GM21737 (cell line): Measurements from ENCODE around the gene PABPC1L.

Experiments
- ATAC-seq: cut with Tn5 transposase; IDR thresholded peaks from one replicate; pipeline ENCODE4 v1.9.1; 2021; ENCODE audit warnings: mild to moderate bottlenecking, moderate library complexity; ENCODE audit not compliant: unreplicated experiment

Gene PABPC1L

DNA sequence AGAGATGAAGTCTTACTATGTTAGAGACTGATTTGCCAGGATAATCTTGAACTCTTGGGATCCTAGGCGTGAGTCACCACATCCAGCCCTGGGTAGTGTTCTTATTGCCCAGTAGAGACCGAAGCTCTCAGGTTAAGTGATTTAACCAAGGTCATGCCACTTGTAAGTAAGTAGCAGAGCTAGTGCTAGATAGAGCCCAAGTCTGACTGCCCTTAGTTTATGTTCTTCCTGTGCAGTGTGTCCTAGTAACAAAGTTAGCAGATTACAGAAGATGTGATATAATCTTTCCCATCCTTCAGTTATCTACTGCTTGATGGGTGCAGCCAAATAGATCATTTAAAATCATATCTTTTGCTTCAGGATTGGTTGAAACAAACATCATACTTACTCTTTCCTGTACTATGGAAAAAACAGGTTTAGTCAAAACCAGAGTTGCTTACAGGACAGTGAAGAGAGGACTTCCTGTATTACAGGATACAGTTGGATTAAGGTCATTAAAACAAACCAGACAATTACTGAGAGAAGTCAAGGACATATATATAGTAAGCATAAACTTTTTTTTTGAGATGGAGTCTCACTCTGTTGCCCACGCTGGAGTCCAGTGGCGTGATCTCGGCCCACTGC, 9.5 kb upstream of the PABPC1L start:
- no peak for ATAC-seq

DNA sequence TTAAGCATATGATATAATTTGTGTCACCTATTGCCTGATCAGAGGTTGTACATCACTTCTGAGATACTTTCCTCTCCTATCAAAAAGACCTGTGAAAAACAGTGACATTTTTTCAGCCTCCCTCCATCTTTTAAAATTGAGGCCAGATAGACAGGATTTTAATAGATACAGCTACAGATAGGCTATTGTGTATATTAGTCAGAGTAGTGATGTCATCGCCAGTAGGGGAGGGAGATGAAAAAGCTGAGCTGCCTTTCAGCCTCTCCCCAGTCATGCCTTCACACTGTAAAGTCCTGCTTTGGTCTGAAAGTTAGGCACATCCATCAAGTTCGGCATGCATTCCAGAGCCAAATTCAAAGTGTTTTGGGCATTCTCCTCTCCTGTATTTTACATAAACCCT, 7.9 kb upstream of the PABPC1L start:
- ATAC-seq: no peak

DNA sequence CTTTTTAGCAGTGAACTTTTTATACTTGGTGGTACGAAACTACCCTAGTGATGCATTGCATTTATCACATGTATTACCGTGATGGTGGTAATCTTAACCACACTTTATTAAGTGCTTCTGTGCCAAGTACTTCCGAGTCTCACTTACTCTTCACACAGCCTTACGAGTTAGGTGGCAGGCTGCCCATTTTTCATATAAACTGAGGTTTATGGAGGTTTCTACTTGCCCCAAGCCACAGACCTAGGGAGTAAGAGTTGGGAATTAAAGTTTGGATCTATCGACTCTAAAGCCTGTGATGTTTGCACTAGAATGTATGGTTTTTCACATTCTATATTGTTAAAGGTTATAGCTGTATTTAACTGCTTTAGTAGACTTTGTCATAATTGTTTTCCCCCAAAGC, 5.5 kb upstream of the PABPC1L start:
- ATAC-seq: no peak

DNA sequence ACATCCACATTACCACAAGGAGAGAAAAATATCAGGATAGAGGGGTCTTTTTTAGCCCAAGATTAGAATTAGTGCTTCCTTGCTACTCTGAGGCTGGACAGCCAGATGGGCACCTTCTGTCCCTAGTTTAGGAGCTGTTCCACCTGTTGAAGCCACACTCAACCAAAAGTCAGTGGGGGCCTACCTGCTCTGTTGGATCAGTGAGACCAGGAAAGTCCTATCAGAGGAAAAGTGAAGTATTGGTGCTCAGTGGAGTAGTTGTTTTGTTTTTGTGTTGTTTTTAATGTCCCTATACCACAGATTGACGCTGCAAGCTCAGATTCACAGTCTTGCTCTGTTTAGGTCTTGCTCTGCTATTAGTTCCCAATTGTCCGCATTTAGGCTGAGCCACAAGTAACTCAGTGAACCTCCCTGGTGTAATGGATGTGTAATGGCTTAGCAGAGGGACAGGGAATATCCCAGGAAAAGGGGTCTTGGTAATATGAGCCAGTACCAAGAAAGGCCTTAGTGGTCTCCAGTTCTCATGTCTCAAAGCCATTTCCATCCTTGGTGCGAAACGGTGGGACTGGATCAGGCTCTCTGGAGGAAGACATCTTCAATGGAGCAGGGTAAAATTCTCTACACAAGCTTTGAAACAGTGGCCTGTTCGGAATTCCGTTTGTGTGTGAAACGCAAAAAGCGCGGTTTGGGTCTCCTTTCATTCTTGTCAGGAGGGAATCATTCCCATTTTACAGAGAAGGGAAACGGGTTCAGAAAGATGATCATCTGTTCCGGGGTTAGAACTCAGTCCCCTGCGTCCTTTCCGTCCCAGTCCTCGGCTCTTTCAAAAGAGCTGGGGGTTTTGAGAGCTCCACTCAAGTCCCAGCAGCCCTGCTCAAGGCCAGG, 631 bp upstream of the PABPC1L start:
- no peak for ATAC-seq

DNA sequence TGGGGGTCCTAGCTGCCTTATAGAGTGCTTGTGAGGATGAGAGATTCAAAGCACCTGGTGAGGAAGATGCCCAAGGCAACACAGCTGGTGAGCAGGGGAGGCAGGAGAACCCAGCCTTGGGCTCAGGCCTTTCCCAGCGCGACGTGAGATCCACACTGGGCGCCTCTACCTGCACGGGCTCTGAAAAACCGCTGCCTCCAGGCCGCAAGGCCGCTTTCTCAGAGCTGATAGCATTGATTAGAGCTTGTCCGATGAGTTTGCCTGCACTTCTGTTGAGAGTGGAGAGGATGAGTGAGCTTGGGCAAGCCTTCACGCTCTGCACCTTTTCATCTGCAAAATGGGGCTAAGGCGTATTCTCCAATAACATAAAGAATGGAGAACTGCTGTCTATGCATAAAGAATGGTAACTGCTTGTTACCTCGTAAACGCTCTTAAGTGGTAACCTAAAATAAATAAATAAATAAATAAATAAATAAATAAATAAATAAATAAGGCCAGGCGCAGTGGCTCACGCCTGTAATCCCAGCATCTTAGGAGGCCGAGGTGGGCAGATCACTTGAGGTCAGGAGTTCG, 916 bp downstream of the PABPC1L start:
- no peak for ATAC-seq

DNA sequence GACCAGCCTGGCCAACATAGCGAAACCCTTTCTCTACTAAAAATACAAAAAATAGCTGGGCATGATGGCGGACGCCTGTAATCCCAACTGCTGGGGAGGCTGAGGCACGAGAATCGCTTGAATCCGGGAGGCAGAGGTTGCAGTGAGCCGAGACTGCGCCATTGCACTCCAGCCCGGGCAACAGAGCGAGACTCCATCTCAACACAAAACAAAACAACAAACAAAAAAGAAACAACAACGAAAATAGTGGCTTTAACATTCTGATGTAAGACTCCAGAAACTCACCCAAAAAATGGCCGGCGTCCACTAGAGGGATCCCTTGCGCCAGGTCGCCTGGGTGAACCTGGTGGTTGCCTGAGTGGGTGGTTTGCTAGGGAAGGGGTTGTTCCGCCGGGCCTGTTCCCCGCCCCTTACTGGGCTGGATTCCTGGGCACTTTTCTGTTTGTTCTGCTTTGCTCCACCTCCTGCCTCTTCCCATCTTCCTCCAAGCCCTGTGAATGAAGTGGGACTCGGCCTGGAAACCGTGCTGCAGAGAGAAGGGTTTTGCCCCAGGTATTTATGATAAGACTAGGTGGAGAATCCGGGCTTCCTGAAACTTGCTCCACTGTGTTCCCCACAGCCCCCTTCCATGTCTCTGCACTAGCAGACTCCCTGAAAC, 1.5 kb downstream of the PABPC1L start:
- no peak for ATAC-seq

DNA sequence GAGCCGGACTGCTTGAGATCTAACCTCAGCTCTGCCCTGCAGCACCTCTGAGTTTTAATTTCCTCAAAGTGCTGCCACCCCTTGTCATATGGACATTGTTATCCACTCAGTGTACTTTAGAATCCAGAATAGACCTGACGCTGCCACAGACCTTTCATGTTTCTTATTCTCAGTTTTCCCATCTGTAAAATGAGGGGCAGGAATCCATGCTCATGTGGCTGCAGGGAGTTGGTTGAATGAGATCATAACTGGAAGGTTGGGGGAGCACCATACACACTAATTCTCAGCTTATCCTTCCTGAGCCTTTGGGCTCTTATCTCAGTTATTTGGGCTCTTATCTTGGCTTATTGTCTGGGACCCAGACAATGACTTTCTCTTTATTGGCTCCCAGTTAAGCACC, 2.3 kb downstream of the PABPC1L start:
- ATAC-seq: no peak

DNA sequence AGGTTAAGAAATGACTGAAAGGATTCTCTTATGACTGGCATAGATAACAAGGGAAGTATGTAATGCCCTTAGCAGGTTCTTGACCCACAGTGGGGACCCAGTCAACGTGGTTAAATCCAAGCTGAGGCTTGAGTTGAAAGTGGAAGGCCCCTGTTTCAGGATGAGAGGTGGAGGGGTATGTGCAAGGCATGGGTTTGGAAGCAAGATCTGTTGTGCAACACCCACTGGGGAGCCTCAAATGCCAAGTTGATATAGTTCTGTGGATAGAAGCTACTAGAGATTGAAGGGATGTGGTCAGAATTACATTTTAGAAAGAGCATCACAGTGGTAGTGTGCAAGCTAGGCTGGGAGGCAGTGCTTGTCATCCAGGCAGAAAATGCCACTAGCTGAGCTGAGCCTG, 5.1 kb downstream of the PABPC1L start:
- no peak for ATAC-seq

DNA sequence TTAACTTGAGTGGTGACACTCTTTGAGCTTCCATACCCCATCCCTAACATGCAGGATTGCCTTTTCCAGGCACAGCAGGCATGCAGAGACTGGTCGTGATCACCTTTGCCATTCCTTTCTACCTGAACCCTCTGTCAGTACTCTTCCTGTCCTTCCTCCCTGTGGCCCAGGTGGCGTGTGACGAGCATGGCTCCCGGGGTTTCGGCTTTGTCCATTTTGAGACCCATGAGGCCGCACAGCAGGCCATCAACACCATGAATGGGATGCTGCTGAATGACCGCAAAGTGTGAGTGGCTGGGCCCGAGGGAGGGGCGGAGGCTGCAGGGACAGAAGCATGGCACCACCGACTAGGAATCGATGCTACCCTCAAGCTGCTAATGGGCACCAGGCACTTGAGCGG, 6.7 kb downstream of the PABPC1L start:
- no peak for ATAC-seq

DNA sequence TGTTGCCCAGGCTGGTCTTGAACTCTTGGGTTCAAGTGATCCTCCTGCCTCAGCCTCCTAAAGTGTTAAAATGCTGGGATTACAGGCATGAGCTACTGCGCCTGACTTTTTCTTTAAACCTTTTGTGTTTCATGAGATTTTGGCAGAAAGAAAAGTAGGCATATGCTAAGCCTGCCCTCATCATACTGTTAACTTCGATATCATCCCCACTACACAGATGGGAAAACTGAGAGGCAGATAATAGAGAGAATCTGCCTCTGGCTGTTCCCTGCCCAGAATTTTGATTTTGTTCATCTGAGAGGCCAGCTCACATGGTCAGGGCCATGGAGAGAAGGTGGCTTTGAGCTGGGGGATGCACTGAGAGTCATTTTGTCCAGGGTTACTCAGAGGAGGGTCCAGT, 7.5 kb downstream of the PABPC1L start:
- no peak for ATAC-seq

DNA sequence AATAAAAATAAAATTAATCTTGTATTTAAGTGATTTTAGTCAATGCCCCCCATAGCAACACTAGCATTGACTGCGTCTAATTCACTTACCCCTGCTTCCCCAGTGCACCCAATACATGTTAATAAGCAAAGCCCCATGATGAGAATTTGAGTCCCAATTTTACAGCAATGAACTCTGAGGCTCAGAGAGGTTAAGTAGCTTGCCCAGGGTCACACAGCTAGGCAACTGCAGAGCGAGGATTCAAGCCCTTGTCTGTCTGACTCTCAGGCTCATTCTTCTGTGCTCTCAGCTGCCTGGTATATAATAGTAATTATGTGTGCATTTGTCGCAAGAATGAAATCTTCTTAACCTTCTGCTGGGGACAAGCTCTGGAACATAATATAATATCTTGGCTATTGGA, 8.5 kb downstream of the PABPC1L start:
- ATAC-seq: no peak

DNA sequence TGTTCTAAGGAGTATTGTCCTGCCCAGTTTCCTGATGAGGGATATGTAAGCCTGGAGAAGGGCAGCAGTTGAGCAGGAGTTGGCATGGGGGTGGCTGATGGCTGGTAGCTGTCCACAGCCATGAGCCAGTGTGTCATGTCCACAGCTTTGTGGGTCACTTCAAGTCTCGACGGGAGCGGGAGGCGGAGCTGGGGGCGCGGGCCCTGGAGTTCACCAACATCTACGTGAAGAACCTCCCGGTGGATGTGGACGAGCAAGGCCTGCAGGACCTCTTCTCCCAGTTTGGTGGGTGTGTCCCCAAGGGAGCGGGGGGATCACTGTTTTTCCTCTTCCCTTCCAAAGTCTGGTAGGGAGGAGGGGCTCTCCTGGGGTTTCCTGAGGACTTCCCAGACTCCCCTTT, 8.9 kb downstream of the PABPC1L start:
- ATAC-seq: no peak

DNA sequence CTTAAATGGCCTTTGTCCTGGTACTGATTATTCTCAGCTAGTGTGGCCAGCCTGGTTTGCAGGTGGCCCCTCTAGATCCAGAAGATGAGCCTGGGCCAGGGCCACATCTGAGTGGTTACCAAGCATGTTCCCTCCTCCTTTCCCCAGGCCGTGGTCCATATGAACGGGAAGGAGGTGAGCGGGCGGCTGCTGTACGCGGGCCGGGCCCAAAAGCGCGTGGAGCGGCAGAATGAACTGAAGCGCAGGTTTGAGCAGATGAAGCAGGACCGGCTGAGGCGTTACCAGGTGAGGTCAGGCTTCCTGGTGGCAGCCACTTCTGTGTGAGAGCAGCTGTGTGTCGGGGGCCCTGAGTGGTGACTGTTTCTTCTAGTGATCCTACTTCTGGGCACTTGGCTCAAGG, 11.6 kb downstream of the PABPC1L start:
- ATAC-seq: no peak

DNA sequence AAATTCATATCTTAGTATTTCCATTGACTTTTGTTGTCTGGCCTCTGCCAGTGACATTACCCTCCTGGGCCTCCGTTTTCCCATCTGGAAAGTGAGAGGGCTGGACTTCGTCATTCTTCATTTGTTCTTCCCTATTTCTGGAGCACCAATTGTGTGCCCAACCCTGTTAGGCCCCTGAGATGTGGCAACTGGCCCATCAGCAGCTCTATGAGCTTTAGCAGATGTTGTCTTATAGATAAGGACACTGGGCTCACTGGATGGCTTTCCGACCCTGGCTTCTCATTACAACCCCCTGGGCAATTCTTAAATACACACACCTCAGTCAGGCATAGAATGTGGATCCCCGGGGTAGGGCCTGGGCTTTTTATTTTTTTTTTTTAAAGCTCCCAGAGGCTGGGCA, 14.7 kb downstream of the PABPC1L start:
- no peak for ATAC-seq

DNA sequence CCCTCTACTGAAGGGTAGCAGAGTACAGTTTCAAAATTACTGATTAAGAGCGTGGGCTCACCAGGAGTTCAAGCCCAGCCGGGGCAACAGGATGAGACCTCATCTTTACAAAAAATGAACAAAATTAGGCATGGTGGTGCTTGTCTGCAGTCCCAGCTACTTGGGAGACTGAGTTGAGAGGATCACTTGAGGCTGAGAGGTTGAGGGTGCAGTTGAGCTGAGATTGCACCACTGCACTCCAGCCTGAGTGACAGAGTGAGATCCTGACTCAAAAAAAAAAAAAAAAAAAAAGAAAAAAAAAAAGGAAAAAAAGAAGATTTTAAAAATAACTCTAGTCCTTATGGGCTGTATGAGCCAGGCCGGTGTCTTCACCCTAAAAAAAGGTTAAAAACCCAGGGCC, 18.7 kb downstream of the PABPC1L start:
- no peak for ATAC-seq

DNA sequence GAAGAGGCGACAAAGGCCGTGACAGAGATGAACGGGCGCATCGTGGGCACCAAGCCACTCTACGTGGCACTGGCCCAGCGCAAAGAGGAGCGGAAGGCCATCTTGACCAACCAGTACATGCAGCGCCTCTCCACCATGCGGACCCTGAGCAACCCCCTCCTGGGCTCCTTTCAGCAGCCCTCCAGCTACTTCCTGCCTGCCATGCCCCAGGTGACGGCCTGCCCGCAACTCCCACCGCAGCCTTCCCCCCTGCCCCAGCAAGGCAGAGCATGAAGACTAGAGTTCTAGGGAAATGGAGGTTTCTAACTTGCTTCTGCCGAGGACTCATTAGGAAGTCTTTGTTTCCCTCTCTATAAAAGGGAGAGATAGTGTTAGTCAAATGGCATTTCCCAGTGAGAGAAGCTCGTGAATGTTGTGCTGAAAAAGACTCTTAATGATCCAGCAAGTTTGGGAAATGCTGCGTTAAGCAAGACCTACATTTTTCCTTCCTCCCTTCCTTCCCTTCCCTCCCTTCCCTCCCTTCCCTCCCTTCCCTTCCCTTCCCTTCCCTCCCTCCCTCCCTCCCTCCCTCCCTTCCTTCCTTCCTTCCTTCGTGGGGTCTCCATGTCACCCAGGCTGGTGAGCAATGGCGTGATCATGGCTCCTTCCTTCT, 20.8 kb downstream of the PABPC1L start:
- no peak for ATAC-seq

DNA sequence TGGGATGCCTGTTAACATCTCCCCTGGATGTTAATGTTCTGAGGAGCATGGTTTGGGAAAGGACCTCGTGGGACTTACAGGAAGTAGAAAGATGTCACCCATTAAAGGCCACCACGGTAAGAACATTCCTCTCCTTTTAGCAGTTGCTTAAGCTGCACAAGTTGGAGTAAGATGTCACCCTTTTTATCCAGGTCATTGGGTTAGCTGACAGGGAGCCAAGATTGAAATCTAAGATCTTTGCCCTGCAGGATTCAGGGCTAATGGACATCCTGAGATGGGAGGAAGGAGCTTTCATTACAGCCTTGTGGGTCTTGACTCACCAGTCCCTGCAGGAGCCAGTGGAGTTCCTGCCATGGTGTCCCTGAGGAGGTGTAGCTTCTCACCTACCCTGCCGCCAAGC, 22.1 kb downstream of the PABPC1L start:
- ATAC-seq: no peak

DNA sequence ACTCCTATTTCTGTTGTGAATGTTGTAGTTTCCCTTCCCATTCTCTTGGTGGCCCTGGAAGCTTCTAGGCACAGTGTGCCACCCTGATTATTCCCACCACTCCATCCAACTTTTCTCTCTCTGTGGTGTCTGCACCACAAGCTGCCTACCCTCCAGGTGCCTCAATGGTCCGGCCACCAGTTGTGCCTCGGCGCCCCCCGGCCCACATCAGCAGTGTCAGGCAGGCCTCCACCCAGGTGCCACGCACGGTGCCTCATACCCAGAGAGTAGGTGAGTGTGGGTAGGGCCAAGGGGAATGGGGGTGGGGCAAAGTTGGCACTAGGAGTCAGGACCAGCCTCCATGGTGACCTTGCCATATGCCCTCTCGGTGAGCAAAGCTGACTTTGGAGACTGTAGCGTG, 23.1 kb downstream of the PABPC1L start:
- ATAC-seq: no peak

DNA sequence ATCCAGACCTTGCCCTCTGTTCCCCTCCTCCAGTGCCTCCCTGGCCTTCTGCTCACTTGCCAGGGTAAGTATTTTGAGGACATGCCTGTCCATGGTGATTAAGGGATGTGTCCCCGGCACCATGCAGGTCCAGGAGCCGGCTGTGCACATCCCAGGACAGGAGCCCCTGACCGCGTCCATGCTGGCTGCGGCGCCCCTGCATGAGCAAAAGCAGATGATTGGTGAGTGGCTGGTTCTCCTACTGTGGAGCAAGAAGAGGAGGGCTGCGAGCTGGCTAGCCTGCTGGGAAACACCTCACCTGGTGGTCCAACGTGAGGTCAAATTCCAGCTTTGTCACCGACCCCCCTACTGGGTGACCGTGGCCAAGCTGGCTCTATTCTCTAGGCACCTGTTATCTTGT, 26.6 kb downstream of the PABPC1L start:
- ATAC-seq: no peak

DNA sequence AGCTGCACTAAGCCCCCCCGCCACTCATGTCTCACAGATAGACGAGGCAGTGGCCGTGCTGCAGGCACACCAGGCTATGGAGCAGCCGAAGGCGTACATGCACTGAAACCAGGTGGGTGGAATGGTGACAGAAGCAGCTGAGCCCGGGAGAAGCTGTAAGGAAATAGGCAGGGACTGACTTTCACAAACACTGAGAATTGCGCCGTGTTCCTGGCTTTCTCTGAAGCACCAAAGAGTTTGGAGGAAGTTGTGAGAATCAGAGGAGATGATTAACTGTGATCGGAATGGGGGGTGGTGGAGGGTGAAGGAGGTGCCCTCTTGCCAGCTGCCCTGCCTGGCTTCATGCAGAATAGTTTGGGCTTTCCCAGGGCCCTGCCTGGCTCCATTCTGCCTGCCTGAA, 28.8 kb downstream of the PABPC1L start:
- ATAC-seq: no peak

DNA sequence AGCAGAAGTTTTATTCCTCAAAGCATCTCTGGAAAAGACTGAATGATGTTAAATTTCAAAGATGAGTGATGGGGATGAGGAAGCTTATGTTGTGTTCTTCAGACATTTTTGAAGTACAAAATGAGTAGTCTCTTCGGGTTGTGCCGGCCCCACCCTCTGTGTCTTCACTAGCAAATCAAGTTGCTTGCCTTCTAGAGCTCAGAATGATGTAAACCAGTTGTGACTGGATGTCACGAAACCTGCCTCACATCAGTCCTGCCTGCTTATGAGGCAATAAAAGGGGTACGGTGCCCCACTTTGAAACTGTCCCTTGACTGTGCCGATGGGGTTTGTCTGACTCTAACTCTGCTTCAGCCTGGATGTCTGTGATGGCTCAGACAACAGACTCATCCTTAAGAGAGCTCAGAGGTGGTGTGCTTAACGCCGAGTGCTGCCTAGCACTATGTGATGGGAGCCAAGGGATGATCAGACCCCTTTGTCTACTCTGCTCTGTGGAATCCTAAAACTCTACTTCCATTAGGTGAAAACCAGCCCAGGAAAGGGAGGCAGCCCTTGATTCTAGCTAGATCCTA, 31.3 kb downstream of the PABPC1L start:
- no peak for ATAC-seq
